Osteoblast (primary cell): ENCODE results near the gene NKPD1. TPM values are rescaled to one million over a fixed set of nuclear protein-coding genes. Genes with fewer than 3 reads are reported as not detected.

ENCODE experiments used
- DNase-seq: peaks from one replicate; pipeline ENCODE4 v3.0.0; 2011; ENCODE audit warnings: low spot score, mixed read lengths; ENCODE audit not compliant: insufficient read length; ENCODE audit errors: missing footprints
- H2AFZ ChIP-seq: 2 replicates; pipeline ENCODE4 v1.6.0; 2011; ENCODE audit warnings: mild to moderate bottlenecking, low read length
- H3K27ac ChIP-seq: 2 replicates; pipeline ENCODE4 v1.5.1; 2011; ENCODE audit warnings: mild to moderate bottlenecking, low read depth, low read length, moderate library complexity
- H3K27me3 ChIP-seq: 2 replicates; pipeline ENCODE4 v1.6.0; 2012; ENCODE audit warnings: mild to moderate bottlenecking, control low read depth, inconsistent platforms, low read length, moderate library complexity; ENCODE audit not compliant: insufficient read depth
- H3K36me3 ChIP-seq: 2 replicates; pipeline ENCODE4 v1.5.1; 2011; ENCODE audit warnings: mild to moderate bottlenecking, low read length, control low read depth, moderate library complexity; ENCODE audit not compliant: insufficient read depth
- H3K4me1 ChIP-seq: 2 replicates; pipeline ENCODE4 v1.5.1; 2011; ENCODE audit warnings: mild to moderate bottlenecking, low read length, control low read depth, moderate library complexity; ENCODE audit not compliant: insufficient read depth
- H3K4me2 ChIP-seq: 2 replicates; pipeline ENCODE4 v1.6.0; 2011; ENCODE audit warnings: mild to moderate bottlenecking, low read length; ENCODE audit not compliant: insufficient read depth
- H3K4me3 ChIP-seq: fragments of 200-600 bp; sonication (generic); 3 replicates; pipeline ENCODE4 v1.5.1; 2012; ENCODE audit warnings: mild to moderate bottlenecking, low read length, inconsistent platforms; ENCODE audit not compliant: insufficient read depth
- H3K79me2 ChIP-seq: 2 replicates; pipeline ENCODE4 v1.6.0; 2012; ENCODE audit warnings: mild to moderate bottlenecking, low read length, control low read depth, inconsistent platforms; ENCODE audit not compliant: insufficient read depth
- H3K9me3 ChIP-seq: 2 replicates; pipeline ENCODE4 v1.5.1; 2011; ENCODE audit warnings: low read depth, low read length, control low read depth
- H4K20me1 ChIP-seq: 2 replicates; pipeline ENCODE4 v1.6.0; 2012; ENCODE audit warnings: mild to moderate bottlenecking, low read length, control low read depth; ENCODE audit not compliant: insufficient read depth
- total RNA-seq: library from RNA; depleted of rRNA; stranded (reverse); fragments of >200 nt; gene quantifications from 2 replicates; pipeline ENCODE4 v1.2.3, GENCODE V29; 2012
- TF ChIP-seq, protein P1 (sequence below): IDR thresholded peaks from 2 replicates; pipeline ENCODE4 v1.5.1; 2011; ENCODE audit warnings: mild to moderate bottlenecking, low read depth, low read length, moderate library complexity; ENCODE audit errors: extremely low read depth

Gene NKPD1, protein sequence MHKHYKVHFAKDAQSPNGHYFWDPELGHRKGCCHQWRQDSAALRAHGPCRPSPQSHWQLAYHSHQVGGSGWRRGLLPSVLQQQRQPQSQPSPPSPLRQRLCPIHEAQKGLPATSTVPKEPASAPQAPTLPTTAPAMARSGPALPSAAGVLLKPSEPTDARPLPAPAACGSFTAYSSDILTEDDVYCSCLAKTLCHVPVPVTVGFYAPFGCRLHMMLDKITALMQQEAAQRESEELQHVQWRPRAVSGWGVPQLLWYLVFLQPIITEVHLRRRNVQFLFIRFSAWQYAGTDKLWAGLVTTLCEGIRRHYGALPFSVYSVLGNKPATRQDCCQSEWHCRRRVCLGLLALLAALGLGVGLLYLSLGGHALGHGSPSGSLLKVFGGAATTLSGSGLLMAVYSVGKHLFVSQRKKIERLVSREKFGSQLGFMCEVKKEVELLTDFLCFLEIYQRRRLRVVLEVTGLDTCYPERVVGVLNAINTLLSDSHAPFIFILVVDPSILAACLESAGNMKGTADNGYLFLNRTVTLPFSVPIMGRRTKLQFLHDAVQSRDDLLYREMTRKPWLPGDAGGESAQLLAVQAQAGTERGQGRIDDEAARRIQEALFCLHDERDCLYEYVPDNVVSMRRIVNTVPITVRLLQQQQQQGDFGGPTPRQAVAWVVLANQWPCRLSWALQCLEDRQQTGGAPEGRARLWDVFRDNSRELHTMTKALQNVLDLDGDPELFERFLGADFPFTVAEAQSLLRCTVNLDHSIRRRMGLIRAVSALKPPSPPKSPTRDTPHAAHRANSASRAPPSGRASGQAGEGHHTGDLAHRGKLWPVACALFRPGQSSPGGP
- total RNA-seq, result 0.29 TPM in 1 of 2 replicates, not detected in the other

DNA sequence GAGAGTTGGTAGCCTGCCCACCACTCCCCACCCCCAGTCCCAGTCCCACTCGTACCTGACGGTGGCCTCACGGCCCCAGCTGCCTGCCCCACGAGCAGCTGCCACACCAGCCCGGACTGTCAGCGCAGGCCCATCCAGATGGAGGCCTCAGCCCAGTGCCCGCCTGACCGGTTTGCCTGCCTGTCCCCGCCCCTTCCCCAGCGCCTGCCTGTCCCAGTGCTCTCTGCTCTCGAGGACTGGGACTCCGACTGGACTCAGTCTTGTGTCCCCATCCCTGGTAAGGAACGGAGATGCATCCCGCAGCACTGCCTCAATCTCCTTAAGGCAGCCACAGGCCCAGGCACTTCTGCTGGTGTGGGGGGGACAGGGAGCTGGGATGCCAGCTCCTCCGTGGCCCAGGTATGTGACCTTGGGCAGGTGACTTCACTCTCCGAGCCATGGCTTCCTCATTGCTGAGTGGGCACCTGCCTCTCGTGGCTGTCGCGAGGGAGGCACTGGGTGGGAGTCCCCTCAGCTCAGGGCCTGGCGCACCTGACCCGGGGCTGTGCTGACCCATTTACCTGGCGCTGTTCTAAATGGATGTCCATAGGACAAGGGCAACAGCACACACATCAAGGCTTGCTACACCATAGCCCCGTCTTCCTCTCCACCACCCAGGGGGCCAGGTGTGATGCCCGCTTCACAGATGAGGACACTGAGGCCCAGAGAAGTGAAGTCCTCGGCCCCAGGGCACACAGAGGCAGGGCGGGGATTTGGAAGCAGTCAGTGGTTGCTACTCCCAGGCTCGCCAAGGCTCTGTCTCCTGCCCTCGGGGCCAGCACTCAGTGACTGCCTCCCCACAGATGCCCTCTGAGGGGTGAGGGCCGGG is at the start of gene NKPD1:
Gene NKPD1 (minus strand): TSS at position 113 of the 868 bp plus-strand sequence. CDS start 832 bp downstream, outside the sequence.
- Histone ChIP-seq H3K4me3 (no peak within 1 kb of the TSS), H3K79me2 (no peaks in the 10 kb centered on the region), H3K4me1 (peaks cover 8% of the 10 kb centered on the region), H4K20me1 (no peaks in the 10 kb centered on the region), H3K9me3 (no peaks in the 10 kb centered on the region), H3K27me3 (peaks cover 17% of the 10 kb centered on the region), H3K27ac (no peak within 1 kb of the TSS), H2AFZ (no peak within 1 kb of the TSS), H3K36me3 (no peaks in the 10 kb centered on the region), H3K4me2 (no peak within 1 kb of the TSS)
- TF ChIP-seq, protein P1, sequence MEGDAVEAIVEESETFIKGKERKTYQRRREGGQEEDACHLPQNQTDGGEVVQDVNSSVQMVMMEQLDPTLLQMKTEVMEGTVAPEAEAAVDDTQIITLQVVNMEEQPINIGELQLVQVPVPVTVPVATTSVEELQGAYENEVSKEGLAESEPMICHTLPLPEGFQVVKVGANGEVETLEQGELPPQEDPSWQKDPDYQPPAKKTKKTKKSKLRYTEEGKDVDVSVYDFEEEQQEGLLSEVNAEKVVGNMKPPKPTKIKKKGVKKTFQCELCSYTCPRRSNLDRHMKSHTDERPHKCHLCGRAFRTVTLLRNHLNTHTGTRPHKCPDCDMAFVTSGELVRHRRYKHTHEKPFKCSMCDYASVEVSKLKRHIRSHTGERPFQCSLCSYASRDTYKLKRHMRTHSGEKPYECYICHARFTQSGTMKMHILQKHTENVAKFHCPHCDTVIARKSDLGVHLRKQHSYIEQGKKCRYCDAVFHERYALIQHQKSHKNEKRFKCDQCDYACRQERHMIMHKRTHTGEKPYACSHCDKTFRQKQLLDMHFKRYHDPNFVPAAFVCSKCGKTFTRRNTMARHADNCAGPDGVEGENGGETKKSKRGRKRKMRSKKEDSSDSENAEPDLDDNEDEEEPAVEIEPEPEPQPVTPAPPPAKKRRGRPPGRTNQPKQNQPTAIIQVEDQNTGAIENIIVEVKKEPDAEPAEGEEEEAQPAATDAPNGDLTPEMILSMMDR, result no peak
- DNase-seq, result peak; percentile 74

DNA sequence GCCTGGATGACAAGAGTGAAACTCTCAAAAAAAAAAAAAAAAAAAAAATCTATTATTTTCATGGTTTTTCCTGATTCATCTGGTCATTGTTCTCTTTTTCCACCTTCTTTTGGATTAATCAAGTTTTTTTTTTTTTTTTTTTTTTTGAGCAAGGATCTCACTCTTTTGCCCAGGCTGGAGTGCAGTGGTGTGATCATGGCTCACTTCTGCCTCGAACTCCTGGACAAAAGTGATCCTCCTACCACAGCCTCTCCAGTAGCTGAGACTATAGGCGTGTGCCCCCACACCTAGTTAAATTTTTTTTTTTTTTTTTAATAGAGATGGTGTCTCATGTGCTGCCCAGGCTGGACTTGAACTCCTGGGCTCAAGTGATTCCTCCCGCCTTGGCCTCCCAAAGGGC is 45.5 kb upstream of the NKPD1 start:
- no peak overlapping the region for H3K4me2 ChIP-seq
- no peaks in the 10 kb centered on the region for H3K4me1 ChIP-seq
- TF ChIP-seq, protein P1, result no peak
- H3K27me3 ChIP-seq, result no peaks in the 10 kb centered on the region
- no peaks in the 10 kb centered on the region for H4K20me1 ChIP-seq
- H3K79me2 ChIP-seq, result no peaks in the 10 kb centered on the region
- no peaks in the 10 kb centered on the region for H3K36me3 ChIP-seq
- H2AFZ ChIP-seq, result no peak overlapping the region
- no peak for DNase-seq
- no peak overlapping the region for H3K27ac ChIP-seq
- no peaks in the 10 kb centered on the region for H3K9me3 ChIP-seq
- no peak overlapping the region for H3K4me3 ChIP-seq

DNA sequence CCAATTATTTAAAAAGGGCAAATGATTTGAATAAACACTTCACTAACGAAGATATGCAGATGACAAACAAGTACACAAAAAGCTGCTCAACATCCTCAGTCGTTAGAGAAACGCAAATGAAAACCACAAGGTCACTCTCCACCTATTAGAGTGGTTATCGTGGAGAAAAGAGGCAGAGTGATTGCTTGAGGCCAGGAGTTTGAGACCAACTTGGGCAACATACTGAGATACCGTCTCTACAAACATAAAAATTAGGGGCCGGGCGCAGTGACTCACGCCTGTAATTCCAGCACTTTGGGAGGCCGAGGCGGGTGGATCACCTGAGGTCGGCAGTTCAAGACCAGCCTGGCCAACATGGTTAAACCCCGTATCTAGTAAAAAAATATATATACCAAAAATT is 45.0 kb upstream of the NKPD1 start:
- H3K4me3 ChIP-seq, result no peak overlapping the region
- no peak overlapping the region for H3K27ac ChIP-seq
- no peaks in the 10 kb centered on the region for H3K36me3 ChIP-seq
- H3K4me2 ChIP-seq, result no peak overlapping the region
- no peaks in the 10 kb centered on the region for H3K9me3 ChIP-seq
- no peak overlapping the region for H2AFZ ChIP-seq
- H4K20me1 ChIP-seq, result no peaks in the 10 kb centered on the region
- no peaks in the 10 kb centered on the region for H3K79me2 ChIP-seq
- H3K27me3 ChIP-seq, result no peaks in the 10 kb centered on the region
- no peaks in the 10 kb centered on the region for H3K4me1 ChIP-seq
- DNase-seq, result no peak
- TF ChIP-seq, protein P1, result no peak
